ENCODE data around the gene ANKRD33B. TPM values are rescaled to one million over a fixed set of nuclear protein-coding genes. Genes with fewer than 3 reads are reported as not detected.

The ANKRD33B gene
- total RNA-seq, 1 experiment from 2014 or later, result 0.75 TPM

GRCh38 chr5:10518347-10518746 lies 45.5 kb upstream of the ANKRD33B start:
- Histone ChIP-seq H3K4me3 (ENCODE audit: low read depth, low read length, poor library complexity, severe bottlenecking) (no peak overlapping the region), H3K27ac (ENCODE audit: low read depth, low read length, poor library complexity, severe bottlenecking) (no peak overlapping the region), H3K9me3 (ENCODE audit: low read depth, low read length, poor library complexity, severe bottlenecking) (peaks cover 6% of the 10 kb centered on the region), H3K27me3 (replicated peaks; ENCODE audit: insufficient read depth, low read depth, low read length, poor library complexity) (no peaks in the 10 kb centered on the region), H3K4me1 (ENCODE audit: insufficient read depth, low read length, poor library complexity, severe bottlenecking) (no peaks in the 10 kb centered on the region), H3K36me3 (ENCODE audit: insufficient read depth, low read length, poor library complexity, severe bottlenecking) (no peaks in the 10 kb centered on the region)
- intact Hi-C loops (cut with micrococcal nuclease; ENCODE audit: unreplicated experiment), result no loop called here
- TF ChIP-seq EZH2 (IDR thresholded peaks at IDR 0.05; ENCODE audit: borderline replicate concordance, low read depth, low read length, poor library complexity, severe bottlenecking), result no peak
- no peak for TF ChIP-seq CTCF (conservative IDR thresholded peaks at IDR 0.05; ENCODE audit: low read depth, low read length)
- DNase-seq (ENCODE audit: low spot score), result no peak
- ChIA-PET POLR2A (ENCODE audit: low non-redundant PET) (no interaction called here), CTCF (no interaction called here)
- BruUV-seq (replicated peaks), result no TSS peak

- no TSS peak for BruUV-seq (replicated peaks)
- no peak for TF ChIP-seq CTCF (conservative IDR thresholded peaks at IDR 0.05; ENCODE audit: low read depth, low read length)
- no peak for TF ChIP-seq EZH2 (IDR thresholded peaks at IDR 0.05; ENCODE audit: borderline replicate concordance, low read depth, low read length, poor library complexity, severe bottlenecking)
- H3K36me3 ChIP-seq (ENCODE audit: insufficient read depth, low read length, poor library complexity, severe bottlenecking), result no peaks in the 10 kb centered on the region
- ChIA-PET CTCF (no interaction called here), POLR2A (ENCODE audit: low non-redundant PET) (no interaction called here)
- DNase-seq (ENCODE audit: low spot score), result no peak
- no peaks in the 10 kb centered on the region for H3K27me3 ChIP-seq (replicated peaks; ENCODE audit: insufficient read depth, low read depth, low read length, poor library complexity)
- H3K4me1 ChIP-seq (ENCODE audit: insufficient read depth, low read length, poor library complexity, severe bottlenecking), result no peaks in the 10 kb centered on the region
- intact Hi-C loops (cut with micrococcal nuclease; ENCODE audit: unreplicated experiment), result no loop called here
- no peak overlapping the region for H3K4me3 ChIP-seq (ENCODE audit: low read depth, low read length, poor library complexity, severe bottlenecking)
- H3K9me3 ChIP-seq (ENCODE audit: low read depth, low read length, poor library complexity, severe bottlenecking), result peaks cover 6% of the 10 kb centered on the region
- H3K27ac ChIP-seq (ENCODE audit: low read depth, low read length, poor library complexity, severe bottlenecking), result no peak overlapping the region
Measured at GRCh38 chr5:10519729-10520128, 44.1 kb upstream of the ANKRD33B start.

GRCh38 chr5:10520706-10521105 lies 43.2 kb upstream of the ANKRD33B start:
- Histone ChIP-seq H3K4me1 (ENCODE audit: insufficient read depth, low read length, poor library complexity, severe bottlenecking) (no peaks in the 10 kb centered on the region), H3K27ac (ENCODE audit: low read depth, low read length, poor library complexity, severe bottlenecking) (no peak overlapping the region), H3K9me3 (ENCODE audit: low read depth, low read length, poor library complexity, severe bottlenecking) (no peaks in the 10 kb centered on the region), H3K36me3 (ENCODE audit: insufficient read depth, low read length, poor library complexity, severe bottlenecking) (no peaks in the 10 kb centered on the region), H3K27me3 (replicated peaks; ENCODE audit: insufficient read depth, low read depth, low read length, poor library complexity) (no peaks in the 10 kb centered on the region), H3K4me3 (ENCODE audit: low read depth, low read length, poor library complexity, severe bottlenecking) (no peak overlapping the region)
- intact Hi-C loops (cut with micrococcal nuclease; ENCODE audit: unreplicated experiment), result no loop called here
- POLR2A ChIA-PET (ENCODE audit: low non-redundant PET), result no interaction called here
- BruUV-seq (replicated peaks), result no TSS peak
- no peak for TF ChIP-seq EZH2 (IDR thresholded peaks at IDR 0.05; ENCODE audit: borderline replicate concordance, low read depth, low read length, poor library complexity, severe bottlenecking)
- no peak for TF ChIP-seq CTCF (conservative IDR thresholded peaks at IDR 0.05; ENCODE audit: low read depth, low read length)
- DNase-seq (ENCODE audit: low spot score), result no peak
- CTCF ChIA-PET, result interaction anchor here (0.7 kb wide), 1 partner anchor 30 kb away, joined by 3 read pairs; no protein-coding TSS in a partner anchor

Data from A673 (cell line).